ENCODE measurements around the gene PCDHA9. TPM values are rescaled to one million over a fixed set of nuclear protein-coding genes. Genes with fewer than 3 reads are reported as not detected.
A peak's percentile ranks its signal among the peaks of the same experiment; 100 is the strongest.

Gene PCDHA9
- total RNA-seq, 1 experiment from 2014 or later, result 0.55 TPM

- H2BK15ac ChIP-seq (ENCODE audit: low read depth, low read length), result no peak overlapping the region
- Mint-ChIP-seq H3K36me3 (ENCODE audit: insufficient read depth in 1 of 3, low read depth in 3 of 3) (peaks cover 21 to 33% (median 32%) of the 10 kb centered on the region in 3 experiments), H3K4me3 (peak overlapping the region; percentile 83 to 87), H3K9me3 (peaks cover 5 to 12% of the 10 kb centered on the region in 2 experiments), H3K4me1 (peaks cover 5% of the 10 kb centered on the region in 2 experiments; a peak in 2 of 4 replicates), H3K27ac (0 out of 7 replicates have a peak overlapping the region, but pooled peaks of 1 of the 3 experiments have one; percentile 77), H3K27me3 (ENCODE audit: low read depth) (no peaks in the 10 kb centered on the region)
- H3K14ac ChIP-seq (ENCODE audit: insufficient read depth, low read length), result no peak overlapping the region
- no CpG with 5 or more reads among the region's 5 CpGs for WGBS (ENCODE audit: extremely low coverage, insufficient read length, low lambda C conversion rate)
- H3K56ac ChIP-seq (ENCODE audit: insufficient read length, low read depth, low read length), result no peak overlapping the region
- peak overlapping the region; percentile 90 for H3K9ac ChIP-seq (ENCODE audit: extremely low read depth, insufficient read length, low read length)
- TF ChIP-seq CTCF (conservative IDR thresholded peaks at IDR 0.05), result no peak; the same call in 1 of the 3 replicates
- no peak overlapping the region for H2AFZ ChIP-seq (ENCODE audit: low read length)
- no peak overlapping the region for H2BK20ac ChIP-seq (ENCODE audit: low read depth, low read length, poor library complexity, severe bottlenecking)
- no peak overlapping the region for H4K8ac ChIP-seq (replicated peaks; ENCODE audit: insufficient read length, low read depth, low read length)
- no peaks in the 10 kb centered on the region for H4K20me1 ChIP-seq (ENCODE audit: control insufficient read depth, insufficient read depth, insufficient read length)
- no peak overlapping the region for H3K27ac ChIP-seq (ENCODE audit: insufficient read length, low read depth, low read length)
- peaks cover 5% of the 10 kb centered on the region; the same call in 1 of the 2 replicates for H3K79me2 ChIP-seq (ENCODE audit: insufficient read depth, low read length)
- no peak overlapping the region for H3T11ph ChIP-seq (ENCODE audit: low read length)
- H3K9me3 ChIP-seq (ENCODE audit: control insufficient read depth, low read depth, low read length), result no peaks in the 10 kb centered on the region
- no peaks in the 10 kb centered on the region for H3K27me3 ChIP-seq (ENCODE audit: insufficient read depth, low read length)
- H2AK5ac ChIP-seq (ENCODE audit: insufficient read length, low read length), result no peak overlapping the region
- no peaks in the 10 kb centered on the region for H3K23me2 ChIP-seq (ENCODE audit: insufficient read length, low read depth, low read length, poor library complexity, severe bottlenecking)
- H2BK5ac ChIP-seq (ENCODE audit: insufficient read length, low read length), result no peak overlapping the region
- H2BK120ac ChIP-seq (ENCODE audit: low read depth, low read length, poor library complexity, severe bottlenecking), result no peak overlapping the region
- DNase-seq, result no peak
- H4K91ac ChIP-seq (ENCODE audit: insufficient read length, low read depth, low read length), result no peak overlapping the region
- no peaks in the 10 kb centered on the region for H3K4me1 ChIP-seq (ENCODE audit: insufficient read depth, low read length)
- H4K5ac ChIP-seq (ENCODE audit: insufficient read length, low read depth, low read length), result no peak overlapping the region
- H3K79me1 ChIP-seq (ENCODE audit: insufficient read depth, low read depth, low read length, poor library complexity, severe bottlenecking), result no peaks in the 10 kb centered on the region
- H3K4ac ChIP-seq (ENCODE audit: low read depth, low read length), result no peak overlapping the region
- no peak overlapping the region for H3K18ac ChIP-seq (ENCODE audit: insufficient read length, low read depth, low read length)
- no peak overlapping the region for H3K23ac ChIP-seq (ENCODE audit: insufficient read length, low read depth, low read length)
- H2BK12ac ChIP-seq (ENCODE audit: insufficient read length, low read depth, low read length), result no peak overlapping the region
- H3K4me2 ChIP-seq (ENCODE audit: insufficient read depth, insufficient read length, low read length), result peak overlapping the region; percentile 66
These were observed 21.3 kb downstream of the PCDHA9 start for GRCh38 chr5:140869555-140869886.

Measured in H9 (cell line).